ENCODE measurements around the gene SLC44A1. TPM values are rescaled to one million over a fixed set of nuclear protein-coding genes. Genes with fewer than 3 reads are reported as not detected.

SLC44A1 gene
- total and polyA plus RNA-seq, 8 donors = 58.0 to 79.8 (median 73.9) TPM

DNA sequence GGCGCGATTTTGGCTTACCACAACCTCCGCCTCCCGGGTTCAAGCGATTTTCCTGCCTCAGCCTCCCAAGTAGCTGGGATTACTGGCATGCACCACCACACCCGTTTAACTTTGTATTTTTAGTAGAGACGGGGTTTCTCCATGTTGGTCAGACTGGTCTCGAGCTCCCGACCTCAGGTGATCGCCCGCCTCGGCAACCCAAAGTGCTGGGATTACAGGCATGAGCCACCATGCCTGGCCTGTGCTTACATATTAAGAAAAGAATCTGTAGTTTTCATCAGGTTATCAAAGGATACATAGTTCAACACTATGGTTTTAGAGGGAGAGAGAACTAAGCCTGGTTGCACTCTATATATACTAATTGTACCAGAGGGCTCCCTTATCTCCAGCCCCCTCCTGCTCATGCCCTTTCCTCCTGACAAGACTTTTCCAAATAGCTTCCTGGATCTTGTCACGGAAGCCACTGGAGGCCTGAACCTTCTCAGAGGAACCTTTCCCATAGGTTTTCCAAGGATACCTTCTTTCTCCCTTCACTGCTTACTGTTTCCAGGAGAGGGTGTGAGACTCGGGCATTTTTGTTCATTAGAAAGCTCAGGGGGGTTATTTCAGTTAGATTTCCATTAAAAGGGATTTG is 53.1 kb downstream of the SLC44A1 start:
- intact Hi-C loops (cut with DNase I) = no loop called here
- Histone ChIP-seq H3K36me3 (peaks cover 0 to 10% of the 10 kb centered on the region in 2 donors), H3K9me3 (no peaks in the 10 kb centered on the region), H3K4me1 (peaks cover 0 to 26% of the 10 kb centered on the region in 2 donors), H3K27ac (peak overlapping the region; percentile 4 to 71), H3K27me3 (no peaks in the 10 kb centered on the region), H3K4me3 (no peak overlapping the region)
- no peak for DNase-seq
- ATAC-seq = no peak
- TF ChIP-seq, protein P1, sequence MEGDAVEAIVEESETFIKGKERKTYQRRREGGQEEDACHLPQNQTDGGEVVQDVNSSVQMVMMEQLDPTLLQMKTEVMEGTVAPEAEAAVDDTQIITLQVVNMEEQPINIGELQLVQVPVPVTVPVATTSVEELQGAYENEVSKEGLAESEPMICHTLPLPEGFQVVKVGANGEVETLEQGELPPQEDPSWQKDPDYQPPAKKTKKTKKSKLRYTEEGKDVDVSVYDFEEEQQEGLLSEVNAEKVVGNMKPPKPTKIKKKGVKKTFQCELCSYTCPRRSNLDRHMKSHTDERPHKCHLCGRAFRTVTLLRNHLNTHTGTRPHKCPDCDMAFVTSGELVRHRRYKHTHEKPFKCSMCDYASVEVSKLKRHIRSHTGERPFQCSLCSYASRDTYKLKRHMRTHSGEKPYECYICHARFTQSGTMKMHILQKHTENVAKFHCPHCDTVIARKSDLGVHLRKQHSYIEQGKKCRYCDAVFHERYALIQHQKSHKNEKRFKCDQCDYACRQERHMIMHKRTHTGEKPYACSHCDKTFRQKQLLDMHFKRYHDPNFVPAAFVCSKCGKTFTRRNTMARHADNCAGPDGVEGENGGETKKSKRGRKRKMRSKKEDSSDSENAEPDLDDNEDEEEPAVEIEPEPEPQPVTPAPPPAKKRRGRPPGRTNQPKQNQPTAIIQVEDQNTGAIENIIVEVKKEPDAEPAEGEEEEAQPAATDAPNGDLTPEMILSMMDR (IDR thresholded peaks at IDR 0.05) = no peak

DNA sequence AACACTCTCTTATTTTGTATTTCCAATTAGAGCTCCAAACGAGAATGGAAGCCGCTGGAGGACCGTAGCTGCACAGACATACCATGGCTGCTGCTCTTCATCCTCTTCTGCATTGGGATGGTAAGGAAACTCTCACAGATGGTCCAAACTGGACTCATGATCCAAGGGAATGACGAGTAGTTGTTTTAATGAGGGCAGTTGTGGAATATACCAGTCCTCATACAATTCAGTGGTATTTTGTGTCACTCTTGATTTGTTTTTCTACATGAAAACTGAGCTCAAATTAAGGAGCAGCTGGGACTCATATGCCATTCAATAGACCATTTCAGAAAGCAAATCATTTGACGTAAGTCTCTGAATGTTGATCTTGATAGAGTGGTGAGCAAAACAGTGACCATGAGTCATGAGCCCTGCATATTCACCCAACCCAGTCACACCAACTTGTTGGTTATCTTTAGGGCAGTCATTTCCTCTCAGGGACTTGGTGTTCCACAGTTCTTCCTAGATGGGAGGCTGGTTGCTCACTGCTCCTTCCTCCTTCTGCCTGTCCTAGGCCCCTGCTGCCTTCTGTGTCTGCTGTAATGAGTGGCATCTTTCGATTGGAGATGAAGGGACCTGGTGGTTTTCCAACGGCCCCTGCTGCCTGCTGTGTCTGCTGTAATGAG is 54.9 kb downstream of the SLC44A1 start:
- peak; percentile 81 for ATAC-seq
- Histone ChIP-seq H3K27ac (peak overlapping the region; percentile 43 to 51), H3K9me3 (no peaks in the 10 kb centered on the region), H3K4me3 (no peak overlapping the region), H3K27me3 (no peaks in the 10 kb centered on the region), H3K4me1 (peaks cover 0 to 26% of the 10 kb centered on the region in 2 donors), H3K36me3 (peaks cover 0 to 18% of the 10 kb centered on the region in 2 donors)
- TF ChIP-seq, protein P1 (IDR thresholded peaks at IDR 0.05) = no peak
- intact Hi-C loops (cut with DNase I) = no loop called here
- DNase-seq = no peak

DNA sequence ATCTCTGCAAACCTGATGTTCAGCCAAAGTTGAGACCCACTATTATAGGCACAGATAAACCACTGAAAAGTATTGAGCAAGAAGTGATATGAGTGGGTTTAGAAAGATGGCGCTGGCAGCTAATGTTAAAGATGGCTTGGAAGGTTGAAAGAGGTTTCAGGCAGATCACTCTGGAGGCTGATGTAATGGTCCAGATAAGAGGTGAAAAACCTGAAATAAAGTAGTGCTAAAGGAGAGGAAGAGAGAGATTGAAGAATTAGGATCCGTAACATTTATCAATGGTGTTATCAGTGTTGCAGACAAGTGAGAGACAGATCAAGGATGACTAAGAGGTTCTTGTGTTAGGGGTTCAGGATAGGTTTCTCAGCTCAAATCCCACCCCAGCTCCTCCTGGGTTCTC is 58.3 kb downstream of the SLC44A1 start:
- H3K4me1 ChIP-seq = peaks cover 0 to 19% of the 10 kb centered on the region in 2 donors
- H3K36me3 ChIP-seq = peaks cover 0 to 18% of the 10 kb centered on the region in 2 donors
- H3K27me3 ChIP-seq = no peaks in the 10 kb centered on the region
- H3K27ac ChIP-seq = no peak overlapping the region
- no peak overlapping the region for H3K4me3 ChIP-seq
- H3K9me3 ChIP-seq = no peaks in the 10 kb centered on the region
- TF ChIP-seq, protein P1 (IDR thresholded peaks at IDR 0.05) = no peak
- ATAC-seq (no peak), DNase-seq (no peak)
- intact Hi-C loops (cut with DNase I) = no loop called here

DNA sequence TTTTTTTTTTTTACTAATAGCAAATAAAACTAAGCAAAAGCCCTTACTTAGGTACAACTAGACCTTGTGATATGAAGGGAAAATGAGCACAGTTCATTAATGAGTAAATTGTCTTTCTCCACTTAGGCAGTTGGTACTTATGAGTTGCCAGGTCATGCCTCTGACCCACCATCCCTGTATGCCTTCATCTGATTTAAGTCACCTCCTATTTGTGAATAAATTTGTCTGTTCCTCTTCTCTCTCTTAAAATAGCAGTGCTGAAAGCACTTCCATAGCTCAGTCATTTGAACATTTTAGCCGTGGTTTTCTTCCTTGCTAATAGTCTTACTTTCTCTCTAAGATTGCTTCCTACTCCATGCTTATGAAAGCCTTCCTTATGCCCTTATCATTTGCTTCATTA is 61.4 kb downstream of the SLC44A1 start:
- H3K27ac ChIP-seq = no peak overlapping the region
- H3K27me3 ChIP-seq = no peaks in the 10 kb centered on the region
- TF ChIP-seq, protein P1 (IDR thresholded peaks at IDR 0.05) = no peak
- peaks cover 0 to 16% of the 10 kb centered on the region in 2 donors for H3K4me1 ChIP-seq
- DNase-seq = no peak
- H3K4me3 ChIP-seq = no peak overlapping the region
- peaks cover 0 to 8% of the 10 kb centered on the region in 2 donors for H3K36me3 ChIP-seq
- H3K9me3 ChIP-seq = no peaks in the 10 kb centered on the region
- intact Hi-C loops (cut with DNase I) = no loop called here
- no peak for ATAC-seq

DNA sequence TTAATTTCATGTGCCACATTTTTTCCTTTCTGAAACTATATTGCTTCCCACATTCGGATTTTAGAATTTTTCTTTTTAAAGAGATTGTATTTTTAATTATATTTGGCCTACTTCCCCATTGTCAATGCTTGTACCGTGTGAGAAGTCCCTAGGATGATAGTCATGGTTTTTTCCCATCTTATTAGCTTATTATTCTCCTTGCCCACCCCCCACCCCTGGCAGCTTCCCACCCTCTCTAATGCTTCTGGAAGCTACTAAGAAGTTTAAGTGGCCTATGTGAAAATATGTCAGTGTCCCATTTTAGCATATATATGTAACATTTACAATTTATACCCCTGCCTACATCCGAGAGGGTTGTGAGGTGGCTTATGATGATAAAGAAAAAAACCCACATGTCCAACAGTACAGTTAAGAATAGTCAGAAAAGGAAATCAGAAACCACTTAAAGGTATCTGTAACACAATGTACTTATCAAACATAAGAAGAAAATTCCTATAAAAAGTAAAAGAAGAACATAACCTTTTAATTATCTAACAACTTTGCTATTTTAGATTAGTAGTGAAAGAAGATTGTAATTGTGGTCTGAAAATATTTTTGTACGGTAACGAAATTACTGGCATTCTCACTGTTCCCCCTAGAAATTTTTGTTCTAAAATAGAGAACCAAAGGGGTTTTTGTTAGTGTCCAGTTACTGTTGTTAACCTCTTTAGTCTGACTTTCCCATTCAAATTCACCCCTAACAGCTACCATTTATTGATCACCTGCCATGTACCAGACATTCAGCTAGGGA is 62.1 kb downstream of the SLC44A1 start:
- H3K36me3 ChIP-seq = peaks cover 0 to 8% of the 10 kb centered on the region in 2 donors
- ATAC-seq (no peak), DNase-seq (no peak)
- TF ChIP-seq, protein P1 (IDR thresholded peaks at IDR 0.05) = no peak
- peaks cover 0 to 16% of the 10 kb centered on the region in 2 donors for H3K4me1 ChIP-seq
- no peak overlapping the region for H3K4me3 ChIP-seq
- H3K27ac ChIP-seq = no peak overlapping the region
- H3K27me3 ChIP-seq = no peaks in the 10 kb centered on the region
- no peaks in the 10 kb centered on the region for H3K9me3 ChIP-seq
- intact Hi-C loops (cut with DNase I) = no loop called here

All from left lung (tissue), 10 donors.